Activated CD8-positive, alpha-beta memory T cell treated with anti-CD3 and anti-CD28 coated beads, Interleukin-2, amount 50 U/mL, for 4 hours (primary cell): Measurements from ENCODE around the gene MLXIP.
"Not testable (repeated sequence)": the region's sequence is repeated elsewhere in the genome, so short reads cannot be mapped to it uniquely, and the experiment has no call there.

Experiments used
- DNase-seq: peaks from one replicate; pipeline ENCODE4 v3.0.0-alpha.2; 2020

MLXIP gene

DNA sequence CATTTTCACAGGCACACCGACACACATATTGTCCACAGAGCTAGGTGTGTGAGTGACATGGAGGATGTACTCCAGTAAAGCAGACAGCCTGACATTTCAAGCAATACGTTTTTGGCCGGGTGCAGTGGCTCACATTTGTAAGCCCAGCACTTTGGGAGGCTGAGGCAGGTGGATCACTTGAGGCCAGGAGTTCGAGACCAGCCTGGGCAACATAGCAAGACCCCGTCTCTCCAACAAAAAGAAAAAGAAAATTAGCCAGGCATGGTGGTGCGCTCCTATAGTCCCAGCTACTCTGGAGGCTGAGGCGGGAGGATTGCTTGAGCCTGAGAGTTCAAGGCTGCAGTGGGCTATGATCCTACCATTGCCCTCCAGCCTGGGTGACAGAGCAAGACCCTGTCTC, 22.1 kb upstream of the MLXIP start:
- not testable (repeated sequence) for DNase-seq

DNA sequence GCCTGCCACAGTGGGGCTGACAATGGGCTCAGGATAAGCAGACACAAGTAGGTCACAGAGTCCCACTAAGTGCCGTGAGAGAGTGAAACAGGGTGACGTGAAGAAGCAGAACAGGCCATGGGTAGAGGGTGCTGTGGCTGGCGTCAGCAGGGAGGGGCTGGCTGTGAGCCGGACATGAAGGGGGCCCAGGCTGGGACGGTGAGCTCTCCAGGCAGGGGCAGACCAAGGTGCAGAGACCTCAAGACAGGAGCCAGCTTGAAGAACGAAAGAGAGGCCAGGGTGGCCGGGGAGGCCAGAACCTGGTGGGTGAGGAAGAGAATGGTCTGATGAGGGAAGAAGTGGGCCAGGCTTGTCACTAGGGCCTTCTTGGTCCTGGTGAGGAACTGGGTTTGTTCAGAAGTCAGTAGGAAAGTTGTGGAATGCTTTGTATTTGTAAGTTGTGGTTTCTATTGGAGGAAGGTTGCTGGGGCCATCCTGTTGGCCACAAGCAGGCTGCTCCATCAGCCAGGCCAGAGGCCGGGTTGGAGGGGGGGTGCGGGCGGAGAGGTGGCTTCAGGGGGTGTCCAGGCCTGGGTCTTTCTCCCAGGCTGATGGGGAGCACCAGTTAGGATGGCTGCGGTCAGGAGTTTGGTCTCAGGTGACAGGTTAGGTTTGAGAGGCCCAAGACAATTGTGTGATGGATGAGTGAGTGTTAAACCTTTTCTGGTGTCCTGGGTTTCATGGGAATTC, 21.4 kb upstream of the MLXIP start:
- DNase-seq: no peak

GRCh38 chr12:122057769-122058168, 20.8 kb upstream of the MLXIP start:
- DNase-seq: no peak

- no peak for DNase-seq
Measured at GRCh38 chr12:122058549-122059149, 19.9 kb upstream of the MLXIP start.

GRCh38 chr12:122059203-122059960, 19.2 kb upstream of the MLXIP start:
- no peak for DNase-seq

GRCh38 chr12:122060081-122060501, 18.5 kb upstream of the MLXIP start:
- DNase-seq: no peak

GRCh38 chr12:122061253-122061652, 17.3 kb upstream of the MLXIP start:
- DNase-seq: no peak

- no peak for DNase-seq
Measured at GRCh38 chr12:122062832-122063693, 15.5 kb upstream of the MLXIP start.

DNA sequence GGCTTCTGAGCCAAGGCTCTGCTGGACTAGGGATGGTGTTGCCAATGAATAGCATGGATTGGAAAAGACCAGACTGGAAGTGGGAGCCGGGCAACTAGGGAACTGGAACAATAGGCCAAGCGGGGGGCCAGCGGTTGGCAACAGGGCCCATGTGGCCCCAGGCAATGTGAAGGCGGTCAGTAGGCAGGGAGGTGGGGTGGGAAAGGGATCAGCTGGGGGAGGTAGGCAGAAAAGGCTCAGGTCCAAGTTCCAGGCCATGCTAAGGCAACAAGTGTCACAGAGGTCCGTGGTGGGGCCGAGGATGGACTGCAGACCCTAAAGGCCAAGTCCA, 14.9 kb upstream of the MLXIP start:
- DNase-seq: no peak

DNA sequence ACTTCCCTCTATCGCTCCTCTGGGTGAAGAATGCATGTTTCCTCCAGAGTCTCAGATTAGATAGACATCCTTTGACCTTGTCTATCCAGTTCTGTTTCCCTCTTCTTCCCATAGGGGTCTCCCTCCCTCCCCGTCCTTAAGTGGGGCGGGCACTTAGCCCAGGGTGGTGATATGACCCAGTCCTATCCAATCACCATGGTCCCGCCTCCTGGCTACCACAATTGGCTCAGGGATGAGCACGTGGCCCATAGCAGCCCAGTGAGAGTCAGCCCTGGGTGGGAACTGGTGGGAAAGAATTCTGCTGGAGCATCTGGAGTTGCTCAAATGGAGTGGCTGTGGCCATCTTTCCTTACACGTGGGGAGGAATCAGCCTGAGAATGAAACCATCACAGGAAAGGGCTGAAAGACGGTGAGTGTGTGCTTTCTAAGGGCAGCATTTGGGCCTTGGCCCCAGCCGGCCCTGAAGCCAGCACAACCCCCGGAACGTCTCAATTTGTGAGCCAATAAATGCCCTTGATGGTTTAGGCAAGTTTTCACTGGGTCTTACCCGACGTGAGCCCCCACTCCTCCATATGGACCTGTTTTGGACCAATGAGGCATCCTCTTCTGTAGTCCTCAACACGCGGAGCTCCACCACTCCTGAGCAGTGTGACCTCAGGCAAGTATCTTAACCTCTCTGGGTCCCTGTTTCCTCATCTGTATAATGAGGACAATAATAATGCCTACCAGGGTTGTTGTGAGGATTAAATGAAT, 14.4 kb upstream of the MLXIP start:
- peak; percentile 33 for DNase-seq

DNA sequence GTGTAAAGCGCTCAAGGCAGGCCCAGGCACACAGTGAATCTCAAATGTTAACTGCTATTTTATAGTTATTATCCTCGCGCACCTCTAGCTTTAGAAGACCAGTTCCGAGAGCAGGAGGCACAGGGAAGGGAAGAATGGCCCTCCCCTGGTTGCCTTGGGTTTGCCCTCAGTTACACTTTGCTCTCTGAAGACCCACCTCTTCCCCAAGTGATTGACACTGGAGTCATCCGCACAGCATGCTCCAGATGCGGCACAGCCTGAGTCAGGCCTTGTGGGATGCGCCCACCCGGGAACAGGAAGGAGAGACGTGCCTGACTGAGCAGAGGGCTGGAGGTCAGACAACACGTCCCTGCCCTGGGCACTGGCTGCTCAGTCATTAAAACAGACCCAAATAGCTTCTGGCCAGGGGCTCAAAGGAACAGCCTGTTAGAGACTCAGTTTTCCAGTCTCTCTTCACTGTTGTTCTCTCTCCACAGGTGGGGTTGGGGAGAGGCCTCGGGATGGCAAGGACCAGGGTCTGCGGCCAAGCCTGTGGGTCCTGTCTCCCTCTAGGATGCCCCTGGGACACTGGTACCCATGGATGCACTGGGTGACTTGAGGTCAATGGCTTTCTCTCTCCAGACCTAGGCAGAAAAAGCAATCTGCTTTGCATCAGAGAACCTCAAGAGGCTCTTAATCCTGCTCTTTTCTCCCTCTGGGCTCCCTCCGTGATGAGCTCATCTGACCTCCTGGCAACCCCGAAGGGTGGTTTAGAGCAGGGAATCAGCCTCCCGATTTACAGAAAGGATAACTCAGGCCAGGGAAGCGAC, 13.6 kb upstream of the MLXIP start:
- DNase-seq: no peak

DNA sequence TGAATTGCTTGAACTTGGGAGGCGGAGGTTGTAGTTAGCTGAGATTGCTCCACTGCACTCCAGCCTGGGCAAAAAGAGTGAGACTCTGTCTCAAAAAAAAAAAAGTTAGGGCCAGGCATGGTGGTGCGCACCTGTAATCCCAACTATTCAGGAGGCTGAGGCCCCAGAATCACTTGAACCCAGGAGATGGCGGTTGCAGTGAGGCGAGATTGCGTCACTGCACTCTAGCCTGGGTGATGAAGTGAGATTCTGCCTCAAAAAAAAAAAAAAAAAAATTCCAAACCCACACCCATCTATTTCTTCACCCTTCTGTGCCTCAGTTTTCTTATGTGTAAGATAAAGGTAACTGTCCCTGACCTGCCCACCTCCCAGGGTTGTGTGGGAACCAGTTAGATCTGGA, 11.0 kb upstream of the MLXIP start:
- no peak for DNase-seq

DNA sequence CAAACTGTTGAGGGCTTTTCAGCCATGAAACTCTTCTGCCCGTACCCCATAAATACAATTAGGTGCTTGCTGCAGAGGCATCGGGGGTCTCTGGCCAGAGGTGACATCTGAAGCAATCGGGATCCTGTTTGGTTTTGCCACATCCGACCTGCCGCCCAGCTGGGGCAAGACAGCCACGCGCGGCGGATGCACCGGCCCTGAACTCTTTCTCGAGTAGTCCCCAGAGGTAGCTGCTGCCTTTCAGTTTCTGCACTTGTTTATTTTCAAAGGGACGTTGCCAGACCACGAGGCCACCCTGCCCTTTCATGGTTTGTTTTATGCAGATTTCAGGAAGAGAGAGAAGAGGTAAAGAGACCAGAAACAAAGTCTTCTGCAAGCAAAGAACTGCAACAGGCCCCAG, 10.6 kb upstream of the MLXIP start:
- peak; percentile 34 for DNase-seq

DNA sequence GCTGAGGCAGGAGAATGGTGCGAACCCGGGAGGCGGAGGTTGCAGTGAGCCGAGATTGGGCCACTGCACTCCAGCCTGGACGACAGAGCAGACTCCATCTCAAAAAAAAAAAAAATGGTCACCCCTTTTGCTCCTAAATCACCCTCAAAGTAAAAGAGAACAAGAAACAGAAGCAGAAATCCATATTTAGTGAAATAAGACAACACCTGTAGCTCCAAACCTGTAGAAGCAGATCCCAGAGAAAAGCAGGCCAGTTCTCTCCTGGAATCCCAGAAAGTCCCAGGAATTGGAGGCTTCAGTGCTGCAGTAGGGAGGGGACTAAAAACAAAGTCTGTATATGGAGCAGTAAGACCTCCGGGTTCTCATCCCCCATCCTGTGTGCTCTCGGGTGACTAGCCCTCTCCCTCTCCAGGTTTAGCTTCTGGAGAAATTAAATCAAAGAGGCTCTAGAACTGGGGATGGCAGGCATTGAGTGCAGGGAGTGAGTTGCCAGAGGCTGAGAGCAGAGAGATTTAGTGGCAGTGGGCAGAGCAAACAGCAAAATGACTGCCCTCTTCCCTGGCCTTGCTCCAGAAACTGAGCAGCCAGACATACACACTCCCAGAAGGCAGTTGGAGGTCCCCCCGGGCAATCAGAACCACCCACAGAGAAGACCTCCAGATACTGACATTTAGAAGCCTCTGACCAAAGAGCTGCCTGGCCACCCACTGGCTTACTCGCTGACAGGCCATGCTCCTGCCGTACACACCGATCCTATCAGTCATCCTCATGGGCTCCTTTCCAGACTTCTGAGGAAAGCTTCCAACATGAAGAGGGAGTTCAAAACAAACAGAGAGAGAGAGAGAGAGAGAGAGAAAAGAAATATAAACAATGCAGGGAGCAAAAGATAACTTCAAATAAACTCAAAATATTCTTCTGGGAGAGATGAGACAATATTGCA, 6.3 kb upstream of the MLXIP start:
- DNase-seq: no peak

DNA sequence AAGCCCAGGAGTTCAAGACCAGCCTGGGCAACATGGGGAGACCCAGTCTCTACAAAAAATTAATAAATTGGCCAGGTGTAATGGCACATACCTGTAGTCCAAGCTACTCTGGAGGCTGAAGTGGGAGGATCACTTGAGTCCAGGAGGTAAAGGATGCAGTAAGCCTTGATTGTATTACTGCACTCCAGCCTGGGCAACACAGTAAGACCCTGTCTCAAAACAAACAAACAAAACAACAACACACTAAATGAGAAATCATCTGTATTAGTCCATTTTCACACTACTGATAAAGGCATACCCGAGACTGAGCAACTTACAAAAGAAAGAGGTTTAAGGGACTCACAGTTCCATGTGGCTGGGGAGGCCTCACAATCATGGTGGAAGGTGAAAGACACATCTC, 4.7 kb upstream of the MLXIP start:
- DNase-seq: no peak

DNA sequence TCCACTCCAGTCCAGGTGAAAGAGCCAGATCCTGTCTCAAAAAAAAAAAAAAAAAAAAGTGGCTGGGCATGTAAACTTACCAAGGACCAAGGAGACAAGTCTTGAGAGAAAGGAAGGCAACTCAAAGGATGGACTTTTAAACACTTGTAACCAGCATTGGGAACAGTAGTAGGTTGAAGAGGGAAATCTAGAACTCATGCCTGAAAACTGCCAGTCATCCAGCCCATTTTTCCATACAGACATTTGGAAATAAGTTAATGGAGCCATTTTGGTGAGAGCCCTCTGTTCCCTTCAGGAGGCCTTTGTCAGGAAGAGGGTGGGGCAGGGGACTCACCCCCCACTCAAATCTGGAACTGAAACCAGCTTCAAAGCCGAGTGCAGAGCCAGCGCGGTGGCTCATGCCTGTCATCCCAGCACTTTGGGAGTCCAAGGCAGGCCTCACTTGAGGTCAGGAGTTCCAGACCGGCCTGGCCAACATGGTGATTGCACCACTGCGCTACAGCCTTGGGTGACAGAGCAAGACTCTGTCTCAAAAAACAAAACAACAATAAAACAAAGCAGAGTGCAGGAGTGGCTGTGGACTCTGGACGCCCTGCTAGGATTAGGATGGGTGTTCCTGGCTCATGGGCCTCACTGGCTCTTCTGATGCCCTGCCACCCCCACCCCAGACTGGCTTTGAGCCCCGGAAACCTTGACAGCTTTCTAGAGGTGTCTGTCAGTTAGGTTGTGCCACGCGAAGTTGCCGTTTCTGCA, 1.6 kb upstream of the MLXIP start:
- DNase-seq: no peak

DNA sequence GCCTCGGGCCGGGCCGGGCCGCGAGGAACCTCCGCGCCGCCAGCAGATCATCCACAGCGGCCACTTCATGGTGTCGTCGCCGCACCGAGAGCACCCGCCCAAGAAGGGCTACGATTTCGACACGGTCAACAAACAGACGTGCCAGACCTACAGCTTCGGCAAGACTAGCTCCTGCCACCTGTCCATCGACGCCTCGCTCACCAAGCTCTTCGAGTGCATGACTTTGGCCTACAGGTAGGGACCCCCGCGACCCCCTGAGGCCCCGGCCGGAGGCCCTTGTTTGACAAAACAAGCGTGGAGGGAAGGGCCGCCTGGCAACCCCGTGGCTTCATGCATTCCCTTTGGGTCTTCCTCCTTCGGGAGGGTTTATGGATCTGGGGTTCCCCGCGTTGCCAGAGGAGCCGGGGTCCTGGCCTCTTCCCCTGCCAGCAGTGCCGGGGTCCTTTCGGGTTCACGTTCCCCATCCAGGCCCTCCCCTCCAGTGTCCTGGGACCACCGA, 526 bp downstream of the MLXIP start:
- DNase-seq: no peak

- no peak for DNase-seq
Measured at GRCh38 chr12:122079532-122080081, 1.1 kb downstream of the MLXIP start.
